GM21723 (cell line): ENCODE data around the gene KHK.
A peak's percentile ranks its signal among the peaks of the same experiment; 100 is the strongest.

ENCODE experiments used
- ATAC-seq: cut with Tn5 transposase; IDR thresholded peaks from one replicate; pipeline ENCODE4 v1.9.1; 2021; ENCODE audit warnings: mild to moderate bottlenecking, moderate library complexity; ENCODE audit not compliant: unreplicated experiment

KHK gene

GRCh38 chr2:27086724-27087593 is at the start of gene KHK:
TSS of gene KHK (plus strand) at chr2:27086772. CDS start at chr2:27087260, 488 bp downstream.
- ATAC-seq = peak; percentile 24

GRCh38 chr2:27038012-27038411 is 48.6 kb upstream of the KHK start:
- no peak for ATAC-seq

GRCh38 chr2:27038631-27039339 is 47.8 kb upstream of the KHK start:
- ATAC-seq = no peak

- ATAC-seq = no peak
Observed at GRCh38 chr2:27039426-27039825, 47.1 kb upstream of the KHK start.

GRCh38 chr2:27039871-27040270 is 46.7 kb upstream of the KHK start:
- no peak for ATAC-seq

GRCh38 chr2:27040282-27040681 is 46.3 kb upstream of the KHK start:
- no peak for ATAC-seq

GRCh38 chr2:27041752-27042151 is 44.8 kb upstream of the KHK start:
- peak; percentile 31 for ATAC-seq

GRCh38 chr2:27042159-27042661 is 44.4 kb upstream of the KHK start:
- ATAC-seq = peak; percentile 72

GRCh38 chr2:27042985-27043634 is 43.5 kb upstream of the KHK start:
- no peak for ATAC-seq

- ATAC-seq = peak; percentile 30
Observed at GRCh38 chr2:27049422-27050280, 36.9 kb upstream of the KHK start.

- ATAC-seq = peak; percentile 56
Observed at GRCh38 chr2:27050281-27050995, 36.1 kb upstream of the KHK start.

- ATAC-seq = peak; percentile 76
Observed at GRCh38 chr2:27050996-27051901, 35.3 kb upstream of the KHK start, which contains the start of gene AGBL5. TSS of gene AGBL5 (plus strand) at chr2:27051668. CDS start at chr2:27052959, 1,291 bp downstream.

GRCh38 chr2:27051902-27052645 is 34.5 kb upstream of the KHK start:
- ATAC-seq = peak; percentile 1

GRCh38 chr2:27053321-27053720 is 33.3 kb upstream of the KHK start:
- ATAC-seq = no peak

GRCh38 chr2:27053776-27054175 is 32.8 kb upstream of the KHK start:
- ATAC-seq = no peak

GRCh38 chr2:27054721-27055120 is 31.9 kb upstream of the KHK start:
- no peak for ATAC-seq

GRCh38 chr2:27057184-27057583 is 29.4 kb upstream of the KHK start:
- no peak for ATAC-seq

- no peak for ATAC-seq
Observed at GRCh38 chr2:27058210-27058609, 28.4 kb upstream of the KHK start.
